Measurements from ENCODE around the gene PLAC8.
"Not testable (repeated sequence)": the region's sequence is repeated elsewhere in the genome, so short reads cannot be mapped to it uniquely, and the experiment has no call there.

The PLAC8 gene

GRCh38 chr4:83112231-83112630, 2.3 kb downstream of the PLAC8 start:
- DNase-seq (ENCODE audit: low read depth), result no peak

- DNase-seq (ENCODE audit: low read depth), result not testable (repeated sequence)
Measured at GRCh38 chr4:83111751-83112141, 2.8 kb downstream of the PLAC8 start.

- no peak for DNase-seq (ENCODE audit: low read depth)
Measured at GRCh38 chr4:83110970-83111750, 3.4 kb downstream of the PLAC8 start.

GRCh38 chr4:83110223-83110945, 4.1 kb downstream of the PLAC8 start:
- DNase-seq (ENCODE audit: low read depth), result peak; percentile 73

- no peak for DNase-seq (ENCODE audit: low read depth)
Measured at GRCh38 chr4:83109480-83110222, 4.9 kb downstream of the PLAC8 start.

GRCh38 chr4:83108101-83108861, 6.2 kb downstream of the PLAC8 start:
- no peak for DNase-seq (ENCODE audit: low read depth)

- no peak for DNase-seq (ENCODE audit: low read depth)
Measured at GRCh38 chr4:83107631-83108030, 6.9 kb downstream of the PLAC8 start.

GRCh38 chr4:83104991-83105390, 9.5 kb downstream of the PLAC8 start:
- DNase-seq (ENCODE audit: low read depth), result no peak

GRCh38 chr4:83096397-83096796, 18.1 kb downstream of the PLAC8 start:
- no peak for DNase-seq (ENCODE audit: low read depth)

GRCh38 chr4:83093060-83093640, 21.4 kb downstream of the PLAC8 start:
- no peak for DNase-seq (ENCODE audit: low read depth)

GRCh38 chr4:83089410-83090157, 24.9 kb downstream of the PLAC8 start:
- DNase-seq (ENCODE audit: low read depth), result no peak

- DNase-seq (ENCODE audit: low read depth), result not testable (repeated sequence)
Measured at GRCh38 chr4:83084956-83085355, 29.6 kb downstream of the PLAC8 start.

- DNase-seq (ENCODE audit: low read depth), result no peak
Measured at GRCh38 chr4:83083925-83084475, 30.5 kb downstream of the PLAC8 start.

GRCh38 chr4:83082777-83083176, 31.8 kb downstream of the PLAC8 start:
- no peak for DNase-seq (ENCODE audit: low read depth)

- DNase-seq (ENCODE audit: low read depth), result no peak
Measured at GRCh38 chr4:83080561-83080960, 34.0 kb downstream of the PLAC8 start.

GRCh38 chr4:83075311-83076095, 39.0 kb downstream of the PLAC8 start:
- no peak for DNase-seq (ENCODE audit: low read depth)

GRCh38 chr4:83074783-83075182, 39.7 kb downstream of the PLAC8 start:
- not testable (repeated sequence) for DNase-seq (ENCODE audit: low read depth)

- DNase-seq (ENCODE audit: low read depth), result no peak
Measured at GRCh38 chr4:83074086-83074704, 40.3 kb downstream of the PLAC8 start.

- no peak for DNase-seq (ENCODE audit: low read depth)
Measured at GRCh38 chr4:83071116-83071515, 43.4 kb downstream of the PLAC8 start.

All from stimulated activated CD8-positive, alpha-beta memory T cell treated with anti-CD3 and anti-CD28 coated beads, Interleukin-7, amount 100 ng/mL, for 24 hours (primary cell).